PFSK-1 (cell line): Measurements from ENCODE around the gene KLRC2. TPM values are rescaled to one million over a fixed set of nuclear protein-coding genes. Genes with fewer than 3 reads are reported as not detected.
"Not testable (repeated sequence)": the region's sequence is repeated elsewhere in the genome, so short reads cannot be mapped to it uniquely, and the experiment has no call there.

Experiments used
- FOXP2 ChIP-seq: optimal IDR thresholded peaks from 2 replicates; pipeline ENCODE3; 2011; ENCODE audit warnings: borderline replicate concordance, control low read depth, inconsistent platforms; ENCODE audit not compliant: insufficient read depth; ENCODE audit errors: extremely low read length, extremely low read depth
- POLR2AphosphoS5 ChIP-seq: IDR thresholded peaks from 2 replicates; pipeline ENCODE4 v1.6.1; 2012; ENCODE audit warnings: low read depth, mild to moderate bottlenecking, control low read depth, low read length, moderate library complexity
- SIN3A ChIP-seq: IDR thresholded peaks from 2 replicates; pipeline ENCODE4 v1.6.1; 2012; ENCODE audit warnings: mild to moderate bottlenecking, low read length, moderate library complexity, borderline replicate concordance; ENCODE audit not compliant: insufficient read depth
- TAF1 ChIP-seq: IDR thresholded peaks from 2 replicates; pipeline ENCODE4 v1.6.1; 2012; ENCODE audit warnings: low read length, control low read depth, borderline replicate concordance; ENCODE audit not compliant: insufficient read depth
- polyA plus RNA-seq: library from polyadenylated mRNA; unstranded; fragments of >200 nt; gene quantifications from one replicate; pipeline ENCODE4 v1.2.1, GENCODE V29; 2012; ENCODE audit warnings: low read depth, missing spikeins; ENCODE audit not compliant: insufficient read length
- TF ChIP-seq, protein P1 (sequence below), 2 experiments: IDR thresholded peaks; 2 replicates each; pipeline versions ENCODE4 v1.6.1 to v1.8.0; 2011 to 2012; ENCODE audit warnings: low read depth in 2 of 2, low read length in 2 of 2, control low read depth in 1 of 2, inconsistent platforms in 1 of 2, mild to moderate bottlenecking in 1 of 2, moderate library complexity in 1 of 2; ENCODE audit not compliant: insufficient read depth in 1 of 2

KLRC2 gene
- not detected for polyA plus RNA-seq

DNA sequence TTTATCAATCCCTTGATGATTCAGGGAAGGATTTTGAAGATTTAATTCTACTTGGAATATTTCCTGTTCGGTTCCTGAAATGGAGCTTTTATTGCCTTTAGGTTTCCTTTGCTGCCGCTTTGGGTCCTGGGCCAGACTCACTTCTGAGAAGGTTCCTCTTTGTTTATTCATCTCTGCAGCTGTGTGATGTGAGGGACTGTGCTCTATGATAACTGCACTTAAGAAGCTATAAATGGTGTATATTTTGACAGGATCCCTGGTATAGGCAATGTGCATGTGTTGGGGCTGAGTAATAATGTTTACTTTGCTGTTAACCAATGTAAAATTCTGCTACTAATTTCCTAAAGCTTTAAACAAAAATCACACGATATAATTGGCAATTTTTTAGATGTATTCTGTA is at the start of gene KLRC2:
KLRC2 (minus strand) TSS at position 195 of the 400 bp plus-strand sequence; CDS start at position 171, 24 bp downstream.
- not testable (repeated sequence) for TF ChIP-seq SIN3A, TAF1
- TF ChIP-seq, protein P1, sequence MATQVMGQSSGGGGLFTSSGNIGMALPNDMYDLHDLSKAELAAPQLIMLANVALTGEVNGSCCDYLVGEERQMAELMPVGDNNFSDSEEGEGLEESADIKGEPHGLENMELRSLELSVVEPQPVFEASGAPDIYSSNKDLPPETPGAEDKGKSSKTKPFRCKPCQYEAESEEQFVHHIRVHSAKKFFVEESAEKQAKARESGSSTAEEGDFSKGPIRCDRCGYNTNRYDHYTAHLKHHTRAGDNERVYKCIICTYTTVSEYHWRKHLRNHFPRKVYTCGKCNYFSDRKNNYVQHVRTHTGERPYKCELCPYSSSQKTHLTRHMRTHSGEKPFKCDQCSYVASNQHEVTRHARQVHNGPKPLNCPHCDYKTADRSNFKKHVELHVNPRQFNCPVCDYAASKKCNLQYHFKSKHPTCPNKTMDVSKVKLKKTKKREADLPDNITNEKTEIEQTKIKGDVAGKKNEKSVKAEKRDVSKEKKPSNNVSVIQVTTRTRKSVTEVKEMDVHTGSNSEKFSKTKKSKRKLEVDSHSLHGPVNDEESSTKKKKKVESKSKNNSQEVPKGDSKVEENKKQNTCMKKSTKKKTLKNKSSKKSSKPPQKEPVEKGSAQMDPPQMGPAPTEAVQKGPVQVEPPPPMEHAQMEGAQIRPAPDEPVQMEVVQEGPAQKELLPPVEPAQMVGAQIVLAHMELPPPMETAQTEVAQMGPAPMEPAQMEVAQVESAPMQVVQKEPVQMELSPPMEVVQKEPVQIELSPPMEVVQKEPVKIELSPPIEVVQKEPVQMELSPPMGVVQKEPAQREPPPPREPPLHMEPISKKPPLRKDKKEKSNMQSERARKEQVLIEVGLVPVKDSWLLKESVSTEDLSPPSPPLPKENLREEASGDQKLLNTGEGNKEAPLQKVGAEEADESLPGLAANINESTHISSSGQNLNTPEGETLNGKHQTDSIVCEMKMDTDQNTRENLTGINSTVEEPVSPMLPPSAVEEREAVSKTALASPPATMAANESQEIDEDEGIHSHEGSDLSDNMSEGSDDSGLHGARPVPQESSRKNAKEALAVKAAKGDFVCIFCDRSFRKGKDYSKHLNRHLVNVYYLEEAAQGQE (IDR thresholded peaks at IDR 0.05; ENCODE audit: insufficient read depth in 1 of 2, low read depth in 2 of 2, low read length in 2 of 2), result not testable (repeated sequence)

DNA sequence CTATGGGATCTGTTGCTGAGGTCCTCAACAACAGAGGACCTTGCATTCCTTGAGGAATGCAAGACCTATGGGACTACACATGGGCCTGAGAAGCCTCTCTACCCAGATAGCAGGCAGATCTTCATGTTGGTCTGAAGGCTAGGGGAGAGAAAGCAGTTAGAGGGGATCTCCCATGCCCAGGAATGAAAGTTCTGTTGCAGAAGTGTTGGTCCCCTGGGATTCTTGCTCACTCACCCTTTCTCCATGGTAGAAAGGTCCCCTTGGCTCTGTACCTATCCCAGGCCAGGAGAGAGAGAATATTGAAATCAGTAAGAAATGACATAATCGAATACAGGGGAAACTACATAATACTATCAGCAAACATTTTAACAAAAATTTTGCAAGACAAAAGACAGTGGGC is 33.9 kb upstream of the KLRC2 start:
- TF ChIP-seq TAF1 (no peak), SIN3A (no peak), FOXP2 (no peak), POLR2AphosphoS5 (no peak)
- TF ChIP-seq, protein P1 (IDR thresholded peaks at IDR 0.05; ENCODE audit: insufficient read depth in 1 of 2, low read depth in 2 of 2, low read length in 2 of 2), result no peak

DNA sequence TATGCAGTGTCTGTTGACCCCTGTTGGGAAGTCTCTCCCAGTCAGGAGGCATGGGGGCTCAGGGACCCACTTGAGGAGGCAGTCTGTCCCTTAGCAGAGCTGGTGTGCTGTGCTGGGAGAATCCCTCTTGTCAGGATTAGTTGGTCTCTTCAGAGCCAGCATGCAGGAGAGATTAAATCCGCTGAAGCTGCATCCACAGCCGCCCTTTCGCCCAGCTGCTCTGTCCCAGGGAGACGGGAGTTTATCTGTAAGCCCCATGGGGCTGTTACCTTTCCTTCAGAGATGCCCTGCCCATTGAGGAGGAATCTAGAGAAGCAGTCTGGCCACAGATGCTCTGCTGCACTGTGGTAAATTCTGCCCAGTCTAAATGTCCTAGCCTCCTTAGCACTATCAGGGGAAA is 30.5 kb upstream of the KLRC2 start:
- no peak for TF ChIP-seq SIN3A
- no peak for TF ChIP-seq FOXP2
- TF ChIP-seq TAF1, result no peak
- no peak for TF ChIP-seq POLR2AphosphoS5
- TF ChIP-seq, protein P1 (IDR thresholded peaks at IDR 0.05; ENCODE audit: insufficient read depth in 1 of 2, low read depth in 2 of 2, low read length in 2 of 2), result no peak

- TF ChIP-seq FOXP2 (no peak), SIN3A (no peak), POLR2AphosphoS5 (no peak), TAF1 (no peak)
- TF ChIP-seq, protein P1 (IDR thresholded peaks at IDR 0.05; ENCODE audit: insufficient read depth in 1 of 2, low read depth in 2 of 2, low read length in 2 of 2), result no peak
Observed at GRCh38 chr12:10457760-10458159, 21.9 kb upstream of the KLRC2 start.

DNA sequence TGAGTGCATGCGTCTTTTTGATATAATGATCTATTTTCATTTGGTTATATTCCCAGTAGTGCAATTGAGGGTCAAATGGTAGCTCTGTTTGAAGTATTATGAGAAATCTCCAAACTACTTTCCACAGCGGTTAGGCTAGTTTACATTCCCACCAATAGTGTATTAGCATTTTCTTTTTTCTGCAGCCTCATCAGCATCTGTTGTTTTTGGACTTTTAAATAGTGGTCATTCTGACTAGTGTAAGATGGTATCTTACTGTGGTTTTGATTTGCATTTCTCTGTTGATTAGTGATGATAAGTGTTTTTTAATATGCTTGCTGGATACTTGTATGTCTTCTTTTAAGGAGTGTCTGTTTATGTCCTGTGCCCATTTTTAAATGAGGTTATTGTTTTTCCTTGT is 21.0 kb upstream of the KLRC2 start:
- TF ChIP-seq SIN3A (no peak), FOXP2 (no peak), POLR2AphosphoS5 (no peak), TAF1 (no peak)
- TF ChIP-seq, protein P1 (IDR thresholded peaks at IDR 0.05; ENCODE audit: insufficient read depth in 1 of 2, low read depth in 2 of 2, low read length in 2 of 2), result no peak
